Measurements from ENCODE around the gene KRT15. TPM values are rescaled to one million over a fixed set of nuclear protein-coding genes. Genes with fewer than 3 reads are reported as not detected.

KRT15 gene
- total RNA-seq, 1 experiment from 2014 or later = 83.0 TPM

- peaks cover 33% of the 10 kb centered on the region for H3K4me1 Mint-ChIP-seq (ENCODE audit: low read depth, unreplicated experiment)
Measured at GRCh38 chr17:41505007-41505808, 13.5 kb downstream of the KRT15 start, which contains the start of gene KRT13. TSS of gene KRT13 (minus strand) at chr17:41505612. CDS start at chr17:41505550, 62 bp downstream.

GRCh38 chr17:41504246-41504977 lies 14.3 kb downstream of the KRT15 start:
- H3K4me3 Mint-ChIP-seq (ENCODE audit: low read depth, unreplicated experiment) = no peak overlapping the region
- peaks cover 40% of the 10 kb centered on the region for H3K4me1 Mint-ChIP-seq (ENCODE audit: low read depth, unreplicated experiment)
- no peaks in the 10 kb centered on the region for H3K9me3 Mint-ChIP-seq (ENCODE audit: low read depth, unreplicated experiment)
- H3K27ac Mint-ChIP-seq (ENCODE audit: unreplicated experiment) = no peak overlapping the region
- no peak for DNase-seq
- BruUV-seq (replicated peaks) = no TSS peak
- CTCF ChIA-PET = interaction anchor here (1.5 to 1.9 kb wide), 2 partner anchors 17 to 44 kb away, joined by 3 to 5 read pairs; no protein-coding TSS in a partner anchor
- H3K36me3 Mint-ChIP-seq (ENCODE audit: insufficient read depth, unreplicated experiment) = peaks cover 25% of the 10 kb centered on the region
- intact Hi-C loops (cut with micrococcal nuclease; ENCODE audit: unreplicated experiment) = no loop called here
- TF ChIP-seq, protein P1, sequence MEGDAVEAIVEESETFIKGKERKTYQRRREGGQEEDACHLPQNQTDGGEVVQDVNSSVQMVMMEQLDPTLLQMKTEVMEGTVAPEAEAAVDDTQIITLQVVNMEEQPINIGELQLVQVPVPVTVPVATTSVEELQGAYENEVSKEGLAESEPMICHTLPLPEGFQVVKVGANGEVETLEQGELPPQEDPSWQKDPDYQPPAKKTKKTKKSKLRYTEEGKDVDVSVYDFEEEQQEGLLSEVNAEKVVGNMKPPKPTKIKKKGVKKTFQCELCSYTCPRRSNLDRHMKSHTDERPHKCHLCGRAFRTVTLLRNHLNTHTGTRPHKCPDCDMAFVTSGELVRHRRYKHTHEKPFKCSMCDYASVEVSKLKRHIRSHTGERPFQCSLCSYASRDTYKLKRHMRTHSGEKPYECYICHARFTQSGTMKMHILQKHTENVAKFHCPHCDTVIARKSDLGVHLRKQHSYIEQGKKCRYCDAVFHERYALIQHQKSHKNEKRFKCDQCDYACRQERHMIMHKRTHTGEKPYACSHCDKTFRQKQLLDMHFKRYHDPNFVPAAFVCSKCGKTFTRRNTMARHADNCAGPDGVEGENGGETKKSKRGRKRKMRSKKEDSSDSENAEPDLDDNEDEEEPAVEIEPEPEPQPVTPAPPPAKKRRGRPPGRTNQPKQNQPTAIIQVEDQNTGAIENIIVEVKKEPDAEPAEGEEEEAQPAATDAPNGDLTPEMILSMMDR (IDR thresholded peaks at IDR 0.05; ENCODE audit: unreplicated experiment) = no peak
- H3K27me3 Mint-ChIP-seq (ENCODE audit: unreplicated experiment) = no peaks in the 10 kb centered on the region

More at GRCh38 chr17:41505007-41505808, 13.5 kb downstream of the KRT15 start, which contains the start of gene KRT13:
- CTCF ChIA-PET = interaction anchor here (1.2 to 2.7 kb wide), 4 partner anchors 8 to 43 kb away, joined by 3 to 8 read pairs (median 4); no protein-coding TSS in a partner anchor
- TF ChIP-seq, protein P1 (IDR thresholded peaks at IDR 0.05; ENCODE audit: unreplicated experiment) = no peak
- BruUV-seq (replicated peaks) = TSS peak; percentile 71
- no peak for DNase-seq
- H3K4me3 Mint-ChIP-seq (ENCODE audit: low read depth, unreplicated experiment) = no peak within 1 kb of the TSS
- no peaks in the 10 kb centered on the region for H3K27me3 Mint-ChIP-seq (ENCODE audit: unreplicated experiment)
- intact Hi-C loops (cut with micrococcal nuclease; ENCODE audit: unreplicated experiment) = no loop called here
- H3K27ac Mint-ChIP-seq (ENCODE audit: unreplicated experiment) = peak within 1 kb of the TSS; percentile 45
- peaks cover 22% of the 10 kb centered on the region for H3K36me3 Mint-ChIP-seq (ENCODE audit: insufficient read depth, unreplicated experiment)
- no peaks in the 10 kb centered on the region for H3K9me3 Mint-ChIP-seq (ENCODE audit: low read depth, unreplicated experiment)

- H3K36me3 Mint-ChIP-seq (ENCODE audit: insufficient read depth, unreplicated experiment) = peaks cover 19% of the 10 kb centered on the region
- intact Hi-C loops (cut with micrococcal nuclease; ENCODE audit: unreplicated experiment) = no loop called here
Measured at GRCh38 chr17:41503202-41503601, 15.5 kb downstream of the KRT15 start.

More at GRCh38 chr17:41503202-41503601, 15.5 kb downstream of the KRT15 start:
- Mint-ChIP-seq H3K9me3 (ENCODE audit: low read depth, unreplicated experiment) (no peaks in the 10 kb centered on the region), H3K4me3 (ENCODE audit: low read depth, unreplicated experiment) (no peak overlapping the region), H3K4me1 (ENCODE audit: low read depth, unreplicated experiment) (peaks cover 53% of the 10 kb centered on the region), H3K27ac (ENCODE audit: unreplicated experiment) (no peak overlapping the region), H3K27me3 (ENCODE audit: unreplicated experiment) (no peaks in the 10 kb centered on the region)
- DNase-seq = no peak
- TF ChIP-seq, protein P1 (IDR thresholded peaks at IDR 0.05; ENCODE audit: unreplicated experiment) = no peak
- BruUV-seq (replicated peaks) = no TSS peak
- CTCF ChIA-PET = interaction anchor here (0.5 to 1.9 kb wide), 3 partner anchors 19 to 45 kb away, joined by 3 to 5 read pairs (median 3); no protein-coding TSS in a partner anchor
